ENCODE measurements around the gene ACBD4. TPM values are rescaled to one million over a fixed set of nuclear protein-coding genes. Genes with fewer than 3 reads are reported as not detected.

The ACBD4 gene
- total RNA-seq, 2 donors from 2014 or later = 8.3 to 14.8 TPM

DNA sequence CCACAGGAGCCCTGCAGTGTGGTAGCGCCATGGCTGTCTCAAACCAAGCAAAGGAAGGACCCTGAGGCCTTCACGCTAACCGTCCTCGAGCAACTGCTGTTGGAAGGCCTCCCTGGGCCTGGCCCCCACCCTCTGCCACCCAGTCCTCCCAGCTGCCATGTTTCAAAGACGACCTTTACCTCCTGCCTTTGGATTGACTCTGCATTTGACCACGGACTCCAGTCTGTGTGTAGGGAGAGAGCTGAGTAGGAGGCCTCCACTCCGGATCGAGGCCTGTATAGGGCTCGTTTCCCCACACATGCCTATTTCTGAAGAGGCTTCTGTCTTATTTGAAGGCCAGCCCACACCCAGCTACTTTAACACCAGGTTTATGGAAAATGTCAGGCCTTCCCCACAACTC, 27.4 kb upstream of the ACBD4 start:
- H3K27me3 Mint-ChIP-seq = no peaks in the 10 kb centered on the region
- no peaks in the 10 kb centered on the region for H3K36me3 Mint-ChIP-seq
- DNase-seq (ENCODE audit: low spot score) = no peak
- no peak for ATAC-seq
- H3K4me3 Mint-ChIP-seq = no peak overlapping the region
- no peaks in the 10 kb centered on the region for H3K9me3 Mint-ChIP-seq
- H3K4me1 Mint-ChIP-seq (ENCODE audit: low read depth in 2 of 2) = peaks cover 0 to 2% of the 10 kb centered on the region in 2 donors
- no peak overlapping the region for H3K27ac Mint-ChIP-seq

DNA sequence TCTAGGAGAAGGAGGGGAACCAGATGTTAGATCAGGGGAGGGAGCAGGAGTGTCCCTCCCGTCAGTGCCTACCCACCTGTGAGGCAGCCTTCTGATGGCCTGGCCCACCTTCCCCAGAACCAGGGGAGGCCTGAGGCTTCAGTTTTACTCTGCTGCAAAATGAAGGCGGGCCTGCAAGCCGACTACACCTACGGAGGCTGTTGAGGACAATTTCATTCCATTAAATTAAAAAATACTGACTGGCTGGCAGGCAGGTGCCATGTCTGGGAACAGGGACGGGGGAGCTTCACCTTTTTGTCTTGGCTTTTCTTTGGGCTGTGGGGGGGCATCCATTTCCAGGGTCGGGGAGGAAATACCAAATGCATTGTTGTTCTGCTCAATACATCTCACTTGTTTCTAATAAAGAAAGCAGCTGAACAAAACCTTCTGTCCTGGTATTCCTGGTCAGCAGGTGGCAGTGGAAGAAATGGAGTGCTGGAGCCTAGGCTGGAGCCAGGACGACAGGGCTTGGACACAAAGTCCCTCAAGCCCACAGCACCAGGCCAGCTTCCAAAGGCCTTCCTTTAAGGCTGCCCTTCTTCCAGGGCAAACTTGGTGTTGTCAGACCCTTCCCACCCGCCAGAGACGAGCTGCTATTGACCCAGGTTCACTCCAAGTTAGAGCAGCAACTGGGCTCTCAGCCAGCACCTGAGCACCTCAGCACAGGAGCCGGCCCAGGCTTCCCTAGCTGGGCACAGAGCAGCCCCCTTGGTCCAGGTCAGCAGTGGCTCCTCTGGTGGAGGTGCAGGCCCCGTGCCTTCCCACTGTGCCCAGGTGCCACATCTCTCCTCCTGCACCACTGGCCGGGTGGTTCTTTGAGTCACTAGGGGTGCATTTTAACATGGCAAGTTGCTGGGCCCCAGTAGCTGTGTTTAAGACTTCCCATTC, 26.6 kb upstream of the ACBD4 start:
- H3K27me3 Mint-ChIP-seq = no peaks in the 10 kb centered on the region
- H3K4me1 Mint-ChIP-seq (ENCODE audit: low read depth in 2 of 2) = peaks cover 0 to 2% of the 10 kb centered on the region in 2 donors
- no peaks in the 10 kb centered on the region for H3K9me3 Mint-ChIP-seq
- H3K36me3 Mint-ChIP-seq = no peaks in the 10 kb centered on the region
- DNase-seq (ENCODE audit: low spot score) = no peak
- no peak overlapping the region for H3K4me3 Mint-ChIP-seq
- H3K27ac Mint-ChIP-seq = no peak overlapping the region
- ATAC-seq = no peak

DNA sequence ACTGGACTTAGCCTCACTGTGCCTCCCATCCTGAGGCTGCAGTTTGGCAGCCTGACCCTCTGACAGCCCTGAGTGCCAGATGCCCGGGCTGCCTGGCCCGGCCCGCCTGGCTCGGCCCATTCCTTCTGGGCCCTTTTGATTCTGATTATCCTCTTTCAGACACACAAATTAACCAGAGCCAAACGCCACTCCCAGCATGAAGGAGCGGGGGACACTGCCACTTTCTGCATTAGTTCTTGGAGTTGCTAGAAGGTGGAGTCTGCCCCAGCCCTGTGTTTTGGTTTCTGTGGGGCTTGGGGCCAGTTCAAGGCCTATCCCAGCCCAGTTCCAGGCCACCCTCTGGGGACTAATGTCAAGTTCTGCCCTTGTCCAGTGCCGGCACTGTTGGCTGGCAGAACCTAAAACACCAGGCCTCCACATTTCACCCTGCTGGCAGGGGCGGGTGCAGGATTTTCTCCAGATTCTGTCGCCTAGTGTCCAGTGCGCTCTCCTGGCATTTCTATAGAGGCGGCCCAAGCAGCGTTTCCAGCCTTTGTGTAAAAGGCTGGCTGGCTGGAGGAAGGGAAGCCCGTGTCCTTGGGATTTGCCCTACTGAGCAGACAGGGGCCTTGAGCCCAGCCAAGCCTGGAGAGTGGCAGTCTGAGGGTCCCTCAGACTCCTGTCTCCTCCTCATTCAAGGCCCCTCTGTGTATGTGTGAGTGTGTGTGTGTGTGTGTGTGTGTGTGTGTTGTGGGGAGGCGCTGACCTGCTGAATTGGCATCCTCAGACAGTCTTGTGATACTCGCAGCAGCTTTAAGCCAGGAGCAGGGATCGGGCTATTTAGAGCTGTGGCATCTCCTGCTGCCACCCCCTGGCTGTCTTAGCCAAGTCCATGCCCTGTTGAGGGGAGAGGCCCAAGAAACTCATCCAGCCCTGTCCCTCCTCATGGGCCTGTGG, 24.5 kb upstream of the ACBD4 start:
- H3K4me1 Mint-ChIP-seq (ENCODE audit: low read depth in 2 of 2) = peaks cover 0 to 7% of the 10 kb centered on the region in 2 donors
- peaks cover 0 to 3% of the 10 kb centered on the region in 2 donors for H3K27me3 Mint-ChIP-seq
- no peaks in the 10 kb centered on the region for H3K36me3 Mint-ChIP-seq
- H3K9me3 Mint-ChIP-seq = no peaks in the 10 kb centered on the region
- no peak for ATAC-seq
- H3K4me3 Mint-ChIP-seq = no peak overlapping the region
- no peak for DNase-seq (ENCODE audit: low spot score)
- H3K27ac Mint-ChIP-seq = no peak overlapping the region

DNA sequence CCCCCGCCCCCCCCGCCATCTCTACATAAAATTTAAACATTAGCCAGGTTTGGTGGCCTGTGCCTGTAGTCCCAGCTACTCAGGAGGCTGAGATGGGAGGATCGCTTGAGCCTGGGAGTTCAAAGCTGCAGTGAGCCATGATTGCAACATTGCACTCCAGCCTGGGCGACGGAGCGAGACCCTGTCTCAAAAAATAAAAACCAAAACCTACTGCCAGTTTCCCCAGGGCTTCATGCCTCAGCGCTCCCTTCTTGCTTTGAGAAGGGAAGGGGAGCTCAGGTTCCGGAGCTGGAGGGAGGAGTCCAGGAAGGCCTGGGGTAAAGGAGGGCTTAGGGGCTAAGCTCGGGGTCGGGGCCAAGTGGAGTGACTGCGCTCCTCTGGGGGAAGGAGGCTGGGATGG, 23.6 kb upstream of the ACBD4 start:
- H3K27me3 Mint-ChIP-seq = peaks cover 0 to 7% of the 10 kb centered on the region in 2 donors
- DNase-seq (ENCODE audit: low spot score) (no peak), ATAC-seq (no peak)
- no peaks in the 10 kb centered on the region for H3K36me3 Mint-ChIP-seq
- no peak overlapping the region for H3K27ac Mint-ChIP-seq
- H3K4me3 Mint-ChIP-seq = no peak overlapping the region
- H3K4me1 Mint-ChIP-seq (ENCODE audit: low read depth in 2 of 2) = peaks cover 0 to 7% of the 10 kb centered on the region in 2 donors
- no peaks in the 10 kb centered on the region for H3K9me3 Mint-ChIP-seq

DNA sequence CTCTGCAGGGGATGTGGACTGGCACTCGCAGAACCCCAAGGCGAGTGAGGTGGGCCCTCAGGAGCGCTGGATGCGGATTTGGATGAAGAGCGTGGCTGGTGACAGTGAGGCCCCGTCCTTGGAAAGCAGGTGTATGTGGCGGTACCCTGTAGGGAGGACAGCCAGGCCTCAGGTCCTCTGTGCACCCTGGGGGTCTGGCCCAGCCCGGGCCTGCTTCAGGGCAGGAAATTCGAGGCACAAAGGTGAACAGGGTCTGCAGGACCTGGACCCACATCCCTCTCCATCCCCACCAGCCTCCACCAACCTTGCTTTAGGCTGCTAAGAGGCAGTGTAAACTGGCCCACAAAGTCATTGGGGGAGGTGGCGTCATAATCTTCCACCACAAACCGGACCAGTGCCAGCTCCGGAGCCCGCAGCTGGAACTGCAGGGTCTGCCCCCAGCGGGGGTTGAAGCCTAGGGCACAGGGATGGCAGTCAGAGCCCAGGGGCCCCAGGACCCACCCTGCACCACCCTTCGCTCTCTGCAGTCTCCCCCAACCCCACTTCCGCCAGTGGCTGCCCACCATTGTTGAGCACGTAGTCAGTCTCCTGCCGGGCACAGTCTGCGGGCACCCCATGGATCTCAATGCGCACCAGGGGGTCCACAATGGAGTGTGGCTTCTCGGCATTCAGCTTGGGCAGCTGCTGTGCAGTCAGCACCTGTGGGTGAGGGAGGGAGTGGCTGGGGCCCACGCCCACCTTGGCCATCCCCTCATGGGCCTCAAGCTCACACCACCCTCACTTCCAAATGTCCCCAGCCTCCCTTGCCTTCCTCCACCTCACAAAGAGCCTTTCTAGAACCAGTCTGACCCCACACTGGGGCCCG, 22.7 kb upstream of the ACBD4 start:
- Mint-ChIP-seq H3K4me1 (ENCODE audit: low read depth in 2 of 2) (peaks cover 0 to 7% of the 10 kb centered on the region in 2 donors), H3K27ac (no peak overlapping the region), H3K9me3 (no peaks in the 10 kb centered on the region), H3K27me3 (peaks cover 0 to 7% of the 10 kb centered on the region in 2 donors), H3K4me3 (no peak overlapping the region), H3K36me3 (no peaks in the 10 kb centered on the region)
- ATAC-seq = no peak
- no peak for DNase-seq (ENCODE audit: low spot score)

DNA sequence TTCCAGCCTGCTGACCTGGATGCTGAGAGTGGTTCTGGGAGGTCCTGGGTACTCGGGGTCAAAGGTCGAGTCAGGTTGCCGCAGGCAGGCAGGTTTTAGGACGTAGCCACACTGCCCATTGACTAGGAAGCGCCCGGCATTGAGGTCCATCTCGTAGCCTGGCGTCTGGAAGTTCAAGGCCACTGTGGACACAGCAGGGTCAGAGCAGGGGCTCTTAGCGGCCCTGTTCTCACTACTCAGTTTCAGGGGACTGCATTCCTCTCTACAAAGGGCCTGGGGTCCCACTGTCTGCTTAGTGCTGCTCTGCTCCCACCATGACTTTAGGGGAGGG, 22.1 kb upstream of the ACBD4 start:
- peaks cover 0 to 7% of the 10 kb centered on the region in 2 donors for H3K27me3 Mint-ChIP-seq
- no peak overlapping the region for H3K4me3 Mint-ChIP-seq
- ATAC-seq (no peak), DNase-seq (ENCODE audit: low spot score) (no peak)
- H3K36me3 Mint-ChIP-seq = no peaks in the 10 kb centered on the region
- peaks cover 0 to 7% of the 10 kb centered on the region in 2 donors for H3K4me1 Mint-ChIP-seq (ENCODE audit: low read depth in 2 of 2)
- no peak overlapping the region for H3K27ac Mint-ChIP-seq
- no peaks in the 10 kb centered on the region for H3K9me3 Mint-ChIP-seq

DNA sequence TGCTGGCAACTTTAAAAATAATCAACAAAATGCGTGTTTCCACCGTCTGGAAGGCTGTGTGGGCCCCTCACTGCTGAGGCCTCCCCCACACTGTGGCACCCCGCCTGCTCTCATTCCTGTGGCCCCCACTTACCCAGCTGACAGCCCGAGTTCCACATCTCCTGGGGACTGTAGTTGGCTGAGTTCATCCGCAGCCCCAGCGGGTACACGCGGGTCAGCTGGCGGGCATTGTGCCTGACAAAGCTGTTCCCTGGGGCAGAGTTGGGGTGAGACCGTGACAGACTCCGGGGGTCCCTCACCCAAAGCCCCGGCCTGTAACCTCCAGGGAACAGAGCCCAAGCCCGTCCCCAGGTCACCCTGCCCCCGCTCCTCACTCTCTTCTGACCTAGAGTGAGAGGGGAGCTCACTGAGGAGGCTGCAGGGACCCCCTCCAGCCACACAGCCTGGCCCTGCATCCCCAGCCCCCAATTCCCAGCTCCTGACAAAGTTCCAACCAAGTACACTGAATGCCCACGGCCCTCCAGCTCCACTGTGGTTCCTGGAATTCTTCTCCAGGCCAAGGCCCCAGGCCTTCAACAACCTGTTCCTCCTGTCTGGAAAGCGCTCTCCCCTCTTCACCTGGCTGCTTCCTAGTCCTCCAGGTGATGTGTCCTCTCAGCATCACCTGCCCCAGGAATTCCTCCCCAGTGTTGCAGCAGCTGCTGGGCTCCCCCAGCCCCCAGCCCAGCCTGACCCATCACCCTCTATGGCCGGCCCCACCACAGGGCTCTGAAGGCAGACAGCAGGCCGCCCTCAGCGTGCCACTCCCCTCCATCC, 21.2 kb upstream of the ACBD4 start:
- Mint-ChIP-seq H3K4me1 (ENCODE audit: low read depth in 2 of 2) (peaks cover 0 to 6% of the 10 kb centered on the region in 2 donors), H3K27ac (no peak overlapping the region), H3K9me3 (no peaks in the 10 kb centered on the region), H3K4me3 (no peak overlapping the region), H3K36me3 (no peaks in the 10 kb centered on the region), H3K27me3 (peaks cover 0 to 7% of the 10 kb centered on the region in 2 donors)
- DNase-seq (ENCODE audit: low spot score) (no peak), ATAC-seq (no peak)

DNA sequence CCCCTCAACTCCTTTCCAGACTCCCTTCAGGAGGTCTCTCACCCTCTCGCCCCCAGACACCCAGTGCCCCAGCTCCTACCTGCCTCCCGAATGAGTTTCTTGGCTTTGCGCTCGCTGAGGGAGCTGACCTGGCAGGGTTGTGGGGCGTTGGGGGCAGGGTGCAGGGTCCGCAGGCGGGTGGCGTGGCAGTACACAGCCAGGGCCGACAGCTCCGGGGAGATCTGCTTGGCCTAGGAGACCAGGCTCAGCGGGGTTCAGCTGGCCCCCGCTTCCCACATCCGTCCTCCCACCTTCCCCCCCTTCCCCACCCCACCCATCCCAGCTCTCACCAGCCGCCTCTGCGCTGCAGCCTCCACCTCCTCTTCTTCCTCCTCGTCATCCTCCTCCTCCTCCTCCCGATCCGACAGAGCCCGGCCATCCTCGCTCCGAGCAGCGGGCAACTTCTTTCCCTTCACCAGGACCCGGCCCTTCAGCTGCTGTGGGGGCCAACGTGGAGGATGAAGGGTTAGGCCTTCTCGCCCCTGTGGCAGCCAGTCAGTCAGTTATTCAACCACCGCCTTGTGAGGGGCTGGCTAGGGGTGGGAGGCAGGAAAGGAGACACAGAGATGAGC, 20.4 kb upstream of the ACBD4 start:
- DNase-seq (ENCODE audit: low spot score) (no peak), ATAC-seq (no peak)
- H3K4me1 Mint-ChIP-seq (ENCODE audit: low read depth in 2 of 2) = peaks cover 0 to 4% of the 10 kb centered on the region in 2 donors
- no peaks in the 10 kb centered on the region for H3K9me3 Mint-ChIP-seq
- H3K27me3 Mint-ChIP-seq = peaks cover 0 to 7% of the 10 kb centered on the region in 2 donors
- no peak overlapping the region for H3K4me3 Mint-ChIP-seq
- no peak overlapping the region for H3K27ac Mint-ChIP-seq
- H3K36me3 Mint-ChIP-seq = no peaks in the 10 kb centered on the region

DNA sequence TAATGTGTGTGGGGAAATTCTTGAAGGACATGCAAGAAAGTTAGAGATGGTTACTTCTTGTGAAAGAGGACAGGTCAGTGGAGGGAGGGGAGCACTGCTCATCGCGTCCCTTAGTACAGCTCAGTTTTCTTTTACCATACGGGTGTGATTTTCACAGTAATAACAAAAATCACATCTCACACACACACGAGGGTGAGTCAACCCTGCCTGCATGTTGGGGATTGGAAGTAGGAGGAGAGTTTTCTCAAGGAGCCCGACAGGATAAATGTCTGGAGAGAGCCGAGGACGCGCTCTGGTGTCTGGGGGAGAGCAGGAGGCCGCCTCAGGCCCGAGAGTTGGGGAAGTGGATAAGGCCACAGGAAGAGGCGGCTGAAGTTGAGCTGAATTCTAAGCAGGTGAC, 19.6 kb upstream of the ACBD4 start:
- Mint-ChIP-seq H3K4me3 (no peak overlapping the region), H3K4me1 (ENCODE audit: low read depth in 2 of 2) (peaks cover 0 to 4% of the 10 kb centered on the region in 2 donors), H3K27ac (peak overlapping the region in 1 of 2 donors; percentile 37), H3K9me3 (no peaks in the 10 kb centered on the region), H3K27me3 (peaks cover 0 to 7% of the 10 kb centered on the region in 2 donors), H3K36me3 (no peaks in the 10 kb centered on the region)
- DNase-seq (ENCODE audit: low spot score) = no peak
- no peak for ATAC-seq

DNA sequence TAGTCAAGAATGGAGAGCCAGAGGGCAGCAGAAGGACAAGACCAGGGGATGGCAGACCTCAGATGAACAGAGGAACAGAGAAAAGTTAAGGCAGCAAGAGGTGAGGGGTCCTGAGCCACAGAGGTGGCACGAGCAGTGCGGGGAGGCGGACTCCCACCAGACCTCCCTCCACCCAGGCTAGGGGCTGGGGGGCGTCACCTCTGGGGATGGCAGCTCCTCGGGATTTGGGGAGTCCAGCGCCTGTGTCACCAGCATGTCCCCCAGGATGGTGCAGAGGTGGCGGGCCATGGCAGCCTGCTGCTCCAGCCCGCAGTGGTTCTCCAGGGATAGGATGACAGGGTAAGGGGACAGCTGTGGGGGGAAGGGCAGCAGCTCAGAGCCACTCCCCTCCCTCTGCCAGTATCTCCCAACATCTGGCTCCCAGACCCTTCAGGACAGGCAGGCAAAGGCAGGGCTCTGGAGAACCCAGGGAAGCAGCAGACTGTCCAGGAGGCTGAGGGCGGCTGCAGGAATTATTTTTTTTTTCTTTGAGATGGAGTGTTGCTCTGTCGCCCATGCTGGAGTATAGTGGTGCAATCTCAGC, 19.0 kb upstream of the ACBD4 start:
- Mint-ChIP-seq H3K9me3 (no peaks in the 10 kb centered on the region), H3K4me1 (ENCODE audit: low read depth in 2 of 2) (peaks cover 0 to 4% of the 10 kb centered on the region in 2 donors), H3K36me3 (no peaks in the 10 kb centered on the region), H3K4me3 (no peak overlapping the region), H3K27me3 (peaks cover 0 to 7% of the 10 kb centered on the region in 2 donors), H3K27ac (no peak overlapping the region)
- DNase-seq (ENCODE audit: low spot score) (no peak), ATAC-seq (peak in 1 of 2 donors; percentile 26)

DNA sequence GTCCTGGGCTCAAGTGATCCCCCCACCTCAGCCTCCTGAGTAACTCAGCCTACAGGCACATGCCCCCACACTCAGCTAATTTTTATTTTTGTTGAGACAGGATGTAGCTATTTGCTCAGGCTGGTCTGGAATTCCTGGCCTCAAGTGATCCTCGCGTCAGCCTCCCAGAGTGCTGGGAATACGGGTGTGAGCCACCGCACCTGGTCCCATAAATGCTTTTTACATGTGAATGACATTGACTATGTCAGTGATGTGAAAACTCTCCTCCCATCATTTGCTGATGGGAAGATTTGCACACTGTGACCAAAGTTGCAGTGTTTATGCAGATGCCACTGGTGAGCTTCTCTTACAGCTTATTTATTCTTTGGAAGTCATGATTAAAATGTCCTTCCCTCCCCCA, 18.2 kb upstream of the ACBD4 start:
- DNase-seq (ENCODE audit: low spot score) = no peak
- Mint-ChIP-seq H3K27me3 (peaks cover 0 to 7% of the 10 kb centered on the region in 2 donors), H3K4me1 (ENCODE audit: low read depth in 2 of 2) (peaks cover 0 to 4% of the 10 kb centered on the region in 2 donors), H3K9me3 (no peaks in the 10 kb centered on the region), H3K36me3 (no peaks in the 10 kb centered on the region), H3K27ac (no peak overlapping the region), H3K4me3 (no peak overlapping the region)
- no peak for ATAC-seq

Measured in natural killer cell treated with Interleukin-12 subunit alpha and Interleukin-12 subunit beta and Interleukin-15 and Interleukin-18, amount 100 ng/mL, for 72 hours (primary cell).